Measurements from ENCODE around the gene CRHR1. TPM values are rescaled to one million over a fixed set of nuclear protein-coding genes. Genes with fewer than 3 reads are reported as not detected.

Gene CRHR1
- total RNA-seq, 1 experiment from 2014 or later = not detected

- H2AFZ ChIP-seq (ENCODE audit: low read length) = no peak overlapping the region
- intact Hi-C loops (cut with micrococcal nuclease) = no loop called here
- POLR2A ChIA-PET (ENCODE audit: unreplicated experiment) = no interaction called here
- H3K9me2 ChIP-seq (replicated peaks; ENCODE audit: low read length) = no peaks in the 10 kb centered on the region
- H3K4me2 ChIP-seq (ENCODE audit: low read length) = no peak overlapping the region
- no peak for ATAC-seq
- no peak overlapping the region for H3K27ac ChIP-seq (ENCODE audit: low read length)
- H3K4me3 ChIP-seq (ENCODE audit: low read length) = no peak overlapping the region
- no peaks in the 10 kb centered on the region for H3K4me1 ChIP-seq (ENCODE audit: insufficient read depth, low read length)
- no TSS peak for BruUV-seq (replicated peaks)
- no peak for DNase-seq
- TF ChIP-seq EZH2 (IDR thresholded peaks at IDR 0.05; ENCODE audit: low read length, unreplicated experiment) = no peak
- H3K79me2 ChIP-seq (ENCODE audit: low read length) = no peaks in the 10 kb centered on the region
- peaks cover 53% of the 10 kb centered on the region for H3K27me3 ChIP-seq (ENCODE audit: low read length)
- no peaks in the 10 kb centered on the region for H3F3A ChIP-seq (ENCODE audit: low read length, unreplicated experiment)
- no peaks in the 10 kb centered on the region for H4K20me1 ChIP-seq (ENCODE audit: low read length)
- CTCF ChIA-PET = no interaction called here
- no peaks in the 10 kb centered on the region for H3K9me3 ChIP-seq (ENCODE audit: low read length)
- H3K9ac ChIP-seq (ENCODE audit: low read length) = no peak overlapping the region
- no peaks in the 10 kb centered on the region for H3K36me3 ChIP-seq (ENCODE audit: low read depth, low read length)
Measured at GRCh38 chr17:45775148-45775547, 9.0 kb upstream of the CRHR1 start.

- Histone ChIP-seq H3K9me3 (ENCODE audit: low read length) (no peaks in the 10 kb centered on the region), H3K36me3 (ENCODE audit: low read depth, low read length) (no peaks in the 10 kb centered on the region), H3K79me2 (ENCODE audit: low read length) (no peaks in the 10 kb centered on the region), H3K4me3 (ENCODE audit: low read length) (no peak overlapping the region), H3K4me1 (ENCODE audit: insufficient read depth, low read length) (no peaks in the 10 kb centered on the region), H3F3A (ENCODE audit: low read length, unreplicated experiment) (no peaks in the 10 kb centered on the region), H3K9me2 (replicated peaks; ENCODE audit: low read length) (no peaks in the 10 kb centered on the region), H3K9ac (ENCODE audit: low read length) (no peak overlapping the region), H3K4me2 (ENCODE audit: low read length) (no peak overlapping the region), H3K27ac (ENCODE audit: low read length) (no peak overlapping the region), H4K20me1 (ENCODE audit: low read length) (no peaks in the 10 kb centered on the region), H2AFZ (ENCODE audit: low read length) (no peak overlapping the region), H3K27me3 (ENCODE audit: low read length) (peaks cover 52% of the 10 kb centered on the region)
- no TSS peak for BruUV-seq (replicated peaks)
- CTCF ChIA-PET = no interaction called here
- no peak for ATAC-seq
- no peak for TF ChIP-seq CTCF (conservative IDR thresholded peaks at IDR 0.05; ENCODE audit: low read depth, low read length)
- TF ChIP-seq EZH2 (IDR thresholded peaks at IDR 0.05; ENCODE audit: low read length, unreplicated experiment) = no peak
- TF ChIP-seq EZH2phosphoT487 (IDR thresholded peaks at IDR 0.05; ENCODE audit: borderline replicate concordance, low read length) = no peak
- intact Hi-C loops (cut with micrococcal nuclease) = no loop called here
- POLR2A ChIA-PET (ENCODE audit: unreplicated experiment) = no interaction called here
- peak; percentile 46 for DNase-seq
Measured at GRCh38 chr17:45775576-45776011, 8.5 kb upstream of the CRHR1 start.

- Histone ChIP-seq H4K20me1 (ENCODE audit: low read length) (no peaks in the 10 kb centered on the region), H3K36me3 (ENCODE audit: low read depth, low read length) (no peaks in the 10 kb centered on the region), H3K27ac (ENCODE audit: low read length) (no peak overlapping the region), H3K9me2 (replicated peaks; ENCODE audit: low read length) (no peaks in the 10 kb centered on the region), H2AFZ (ENCODE audit: low read length) (no peak overlapping the region), H3K27me3 (ENCODE audit: low read length) (peaks cover 49% of the 10 kb centered on the region), H3F3A (ENCODE audit: low read length, unreplicated experiment) (no peaks in the 10 kb centered on the region), H3K4me2 (ENCODE audit: low read length) (no peak overlapping the region), H3K4me3 (ENCODE audit: low read length) (no peak overlapping the region), H3K9me3 (ENCODE audit: low read length) (no peaks in the 10 kb centered on the region), H3K4me1 (ENCODE audit: insufficient read depth, low read length) (no peaks in the 10 kb centered on the region), H3K9ac (ENCODE audit: low read length) (no peak overlapping the region), H3K79me2 (ENCODE audit: low read length) (no peaks in the 10 kb centered on the region)
- intact Hi-C loops (cut with micrococcal nuclease) = no loop called here
- TF ChIP-seq CTCF (conservative IDR thresholded peaks at IDR 0.05; ENCODE audit: low read depth, low read length) = no peak
- TF ChIP-seq EZH2 (IDR thresholded peaks at IDR 0.05; ENCODE audit: low read length, unreplicated experiment) = no peak
- TF ChIP-seq EZH2phosphoT487 (IDR thresholded peaks at IDR 0.05; ENCODE audit: borderline replicate concordance, low read length) = no peak
- ATAC-seq (no peak), DNase-seq (no peak)
- BruUV-seq (replicated peaks) = no TSS peak
- POLR2A ChIA-PET (ENCODE audit: unreplicated experiment) = no interaction called here
- CTCF ChIA-PET = no interaction called here
Measured at GRCh38 chr17:45776896-45777295, 7.2 kb upstream of the CRHR1 start.

All from PC-3 (cell line).